Measurements from ENCODE around the gene STAG1.

- TF ChIP-seq CTCF (IDR thresholded peaks at IDR 0.05) (no peak), POLR2A (IDR thresholded peaks at IDR 0.05) (no peak)
These were observed 238.8 kb downstream of the STAG1 start for GRCh38 chr3:136513367-136513766.
